Measurements from ENCODE around the gene DAZAP2. TPM values are rescaled to one million over a fixed set of nuclear protein-coding genes. Genes with fewer than 3 reads are reported as not detected.
"Not testable (repeated sequence)": the region's sequence is repeated elsewhere in the genome, so short reads cannot be mapped to it uniquely, and the experiment has no call there.

DAZAP2 gene
- total RNA-seq, 8 experiments from 2014 or later, result 71.0 to 185 (median 128) TPM

GRCh38 chr12:51242876-51243275, 4.2 kb downstream of the DAZAP2 start:
- in situ Hi-C loops (cut with MboI; ENCODE audit: low pct_unique_long_range_greater_than_20kb in 2 of 9, low sequenced_read_pairs in 9 of 9, unreplicated experiment in 9 of 9), result no loop called here
- Histone ChIP-seq H3K27ac (no peak overlapping the region), H3K4me3 (no peak overlapping the region), H3K4me1 (replicated peaks in 1 of 2) (peaks cover 9 to 10% of the 10 kb centered on the region in 2 donors)
- no peak for ATAC-seq (replicated peaks in 6 of 8)
- 80 to 100% (median 90%) methylated on average over 1 to 6 of the region's 7 CpGs; no CpG with 5 or more reads in 1 of the 10 experiments for WGBS, 10 experiments

GRCh38 chr12:51244269-51244668, 5.6 kb downstream of the DAZAP2 start:
- ATAC-seq (replicated peaks in 6 of 8), result no peak
- H3K27ac ChIP-seq, result no peak overlapping the region
- H3K4me3 ChIP-seq, result no peak overlapping the region
- in situ Hi-C loops (cut with MboI; ENCODE audit: low pct_unique_long_range_greater_than_20kb in 2 of 9, low sequenced_read_pairs in 9 of 9, unreplicated experiment in 9 of 9), result no loop called here
- WGBS, 10 experiments, result 80 to 100% (median 92%) methylated on average over 1 to 4 of the region's 4 CpGs; no CpG with 5 or more reads in 4 of the 10 experiments
- peaks cover 9 to 10% of the 10 kb centered on the region in 2 donors for H3K4me1 ChIP-seq (replicated peaks in 1 of 2)

- H3K4me1 ChIP-seq (replicated peaks in 1 of 2), result peaks cover 5 to 9% of the 10 kb centered on the region in 2 donors
- H3K4me3 ChIP-seq, result no peak overlapping the region
- H3K27ac ChIP-seq, result no peak overlapping the region
- WGBS, 10 experiments, result 86 to 100% (median 94%) methylated on average over 1 to 8 of the region's 11 CpGs; no CpG with 5 or more reads in 2 of the 10 experiments
- no peak for ATAC-seq (replicated peaks in 6 of 8)
- in situ Hi-C loops (cut with MboI; ENCODE audit: low pct_unique_long_range_greater_than_20kb in 2 of 9, low sequenced_read_pairs in 9 of 9, unreplicated experiment in 9 of 9), result no loop called here
Observed at GRCh38 chr12:51245476-51246253, 7.0 kb downstream of the DAZAP2 start.

GRCh38 chr12:51246254-51246853, 7.7 kb downstream of the DAZAP2 start:
- peaks cover 5 to 9% of the 10 kb centered on the region in 2 donors for H3K4me1 ChIP-seq (replicated peaks in 1 of 2)
- peak in 3 of 8 experiments; percentile 31 to 82 (median 46) for ATAC-seq (replicated peaks in 6 of 8)
- no peak overlapping the region for H3K4me3 ChIP-seq
- H3K27ac ChIP-seq, result no peak overlapping the region
- in situ Hi-C loops (cut with MboI; ENCODE audit: low pct_unique_long_range_greater_than_20kb in 2 of 9, low sequenced_read_pairs in 9 of 9, unreplicated experiment in 9 of 9), result no loop called here
- WGBS, 10 experiments, result 0 to 100% (median 66%) methylated on average over 1 to 7 of the region's 7 CpGs; no CpG with 5 or more reads in 4 of the 10 experiments

- H3K4me3 ChIP-seq, result no peak overlapping the region
- WGBS, 10 experiments, result 0 to 84% (median 45%) methylated on average over 1 to 12 of the region's 14 CpGs; no CpG with 5 or more reads in 2 of the 10 experiments
- in situ Hi-C loops (cut with MboI; ENCODE audit: low pct_unique_long_range_greater_than_20kb in 2 of 9, low sequenced_read_pairs in 9 of 9, unreplicated experiment in 9 of 9), result no loop called here
- H3K4me1 ChIP-seq (replicated peaks in 1 of 2), result peaks cover 5 to 9% of the 10 kb centered on the region in 2 donors
- H3K27ac ChIP-seq, result no peak overlapping the region
- peak in 7 of 8 experiments; percentile 2 to 58 (median 45) for ATAC-seq (replicated peaks in 6 of 8)
Observed at GRCh38 chr12:51247523-51248206, 9.0 kb downstream of the DAZAP2 start.

GRCh38 chr12:51253276-51253675, 14.7 kb downstream of the DAZAP2 start:
- ATAC-seq (replicated peaks in 6 of 8), result no peak
- in situ Hi-C loops (cut with MboI; ENCODE audit: low pct_unique_long_range_greater_than_20kb in 2 of 9, low sequenced_read_pairs in 9 of 9, unreplicated experiment in 9 of 9), result no loop called here

GRCh38 chr12:51254536-51254935, 15.9 kb downstream of the DAZAP2 start:
- 60 to 97% (median 91%) methylated on average over 2 to 4 of the region's 4 CpGs; no CpG with 5 or more reads in 1 of the 10 experiments for WGBS, 10 experiments
- peak in 1 of 8 experiments; percentile 4 for ATAC-seq (replicated peaks in 6 of 8)
- in situ Hi-C loops (cut with MboI; ENCODE audit: low pct_unique_long_range_greater_than_20kb in 2 of 9, low sequenced_read_pairs in 9 of 9, unreplicated experiment in 9 of 9), result no loop called here
- H3K4me1 ChIP-seq (replicated peaks in 1 of 2), result no peaks in the 10 kb centered on the region
- H3K27ac ChIP-seq, result no peak overlapping the region
- no peak overlapping the region for H3K4me3 ChIP-seq

More at GRCh38 chr12:51253276-51253675, 14.7 kb downstream of the DAZAP2 start:
- 90 to 100% (median 100%) methylated on average over 1 of the region's 1 CpG; no CpG with 5 or more reads in 7 of the 10 experiments for WGBS, 10 experiments
- no peak overlapping the region for H3K27ac ChIP-seq
- H3K4me3 ChIP-seq, result no peak overlapping the region
- no peaks in the 10 kb centered on the region for H3K4me1 ChIP-seq (replicated peaks in 1 of 2)

- H3K27ac ChIP-seq; in situ Hi-C loops (cut with MboI; ENCODE audit: low pct_unique_long_range_greater_than_20kb in 2 of 9, low sequenced_read_pairs in 9 of 9, unreplicated experiment in 9 of 9); H3K4me1 ChIP-seq (replicated peaks in 1 of 2); ATAC-seq (replicated peaks in 6 of 8); H3K4me3 ChIP-seq: not testable (repeated sequence)
- WGBS, 10 experiments, result 75 to 100% (median 100%) methylated on average over 1 of the region's 1 CpG; no CpG with 5 or more reads in 5 of the 10 experiments
Observed at GRCh38 chr12:51259600-51259999, 21.0 kb downstream of the DAZAP2 start.

- Histone ChIP-seq H3K4me1 (replicated peaks in 1 of 2) (peaks cover 0 to 5% of the 10 kb centered on the region in 2 donors), H3K27ac (no peak overlapping the region), H3K4me3 (no peak overlapping the region)
- in situ Hi-C loops (cut with MboI; ENCODE audit: low pct_unique_long_range_greater_than_20kb in 2 of 9, low sequenced_read_pairs in 9 of 9, unreplicated experiment in 9 of 9), result loop anchor here in 1 of 9 experiments (10.0 kb wide), 1 partner anchor 82 kb away; the partner anchor contains the start of gene CELA1
- peak in 6 of 8 experiments; percentile 10 to 87 (median 46) for ATAC-seq (replicated peaks in 6 of 8)
- 6 to 80% (median 72%) methylated on average over 1 to 6 of the region's 7 CpGs; no CpG with 5 or more reads in 3 of the 10 experiments for WGBS, 10 experiments
Observed at GRCh38 chr12:51262758-51263177, 24.1 kb downstream of the DAZAP2 start.

GRCh38 chr12:51263341-51263740, 24.7 kb downstream of the DAZAP2 start:
- Histone ChIP-seq H3K4me1 (replicated peaks in 1 of 2) (peaks cover 0 to 5% of the 10 kb centered on the region in 2 donors), H3K27ac (no peak overlapping the region), H3K4me3 (no peak overlapping the region)
- ATAC-seq (replicated peaks in 6 of 8), result no peak
- 88 to 100% (median 100%) methylated on average over 1 to 3 of the region's 3 CpGs; no CpG with 5 or more reads in 1 of the 10 experiments for WGBS, 10 experiments
- in situ Hi-C loops (cut with MboI; ENCODE audit: low pct_unique_long_range_greater_than_20kb in 2 of 9, low sequenced_read_pairs in 9 of 9, unreplicated experiment in 9 of 9), result loop anchor here in 1 of 9 experiments (10.0 kb wide), 1 partner anchor 81 kb away; the partner anchor contains the start of gene CELA1

GRCh38 chr12:51264297-51264696, 25.7 kb downstream of the DAZAP2 start:
- WGBS, 10 experiments, result 40 to 100% (median 96%) methylated on average over 1 to 4 of the region's 5 CpGs; no CpG with 5 or more reads in 4 of the 10 experiments
- Histone ChIP-seq H3K27ac (no peak overlapping the region), H3K4me1 (replicated peaks in 1 of 2) (peaks cover 0 to 5% of the 10 kb centered on the region in 2 donors), H3K4me3 (no peak overlapping the region)
- ATAC-seq (replicated peaks in 6 of 8), result no peak
- in situ Hi-C loops (cut with MboI; ENCODE audit: low pct_unique_long_range_greater_than_20kb in 2 of 9, low sequenced_read_pairs in 9 of 9, unreplicated experiment in 9 of 9), result loop anchor here in 1 of 9 experiments (10.0 kb wide), 1 partner anchor 81 kb away; the partner anchor contains the start of gene CELA1

GRCh38 chr12:51265024-51265423, 26.4 kb downstream of the DAZAP2 start:
- no peak for ATAC-seq (replicated peaks in 6 of 8)
- in situ Hi-C loops (cut with MboI; ENCODE audit: low pct_unique_long_range_greater_than_20kb in 2 of 9, low sequenced_read_pairs in 9 of 9, unreplicated experiment in 9 of 9), result loop anchor here in 1 of 9 experiments (10.0 kb wide), 1 partner anchor 80 kb away; the partner anchor contains the start of gene CELA1
- peaks cover 0 to 5% of the 10 kb centered on the region in 2 donors for H3K4me1 ChIP-seq (replicated peaks in 1 of 2)
- no peak overlapping the region for H3K4me3 ChIP-seq
- no peak overlapping the region for H3K27ac ChIP-seq

Measured in motor neuron (in vitro differentiated cells).